ENCODE data around the gene C16orf78.

The C16orf78 gene

GRCh38 chr16:49328325-49328724, 45.3 kb upstream of the C16orf78 start:
- ATAC-seq = no peak

GRCh38 chr16:49330562-49331201, 42.9 kb upstream of the C16orf78 start:
- no peak for TF ChIP-seq ZNF565 (CRISPR knock-in tag; conservative IDR thresholded peaks at IDR 0.05; ENCODE audit: low read depth)
- TF ChIP-seq ZNF8 (CRISPR knock-in tag; IDR thresholded peaks at IDR 0.05) = no peak
- TF ChIP-seq OSR1 (CRISPR knock-in tag; IDR thresholded peaks at IDR 0.05) = no peak
- no peak for TF ChIP-seq ZC3H10 (CRISPR knock-in tag; IDR thresholded peaks at IDR 0.05)
- TF ChIP-seq TSHZ2 (CRISPR knock-in tag; IDR thresholded peaks at IDR 0.05) = no peak
- TF ChIP-seq TOX (CRISPR knock-in tag; IDR thresholded peaks at IDR 0.05; ENCODE audit: borderline replicate concordance) = no peak
- no peak for TF ChIP-seq ARNTL (CRISPR knock-in tag; IDR thresholded peaks at IDR 0.05; ENCODE audit: borderline replicate concordance, low read depth)
- TF ChIP-seq CSRNP3 (CRISPR knock-in tag; IDR thresholded peaks at IDR 0.05) = no peak
- TF ChIP-seq CSDC2 (CRISPR knock-in tag; IDR thresholded peaks at IDR 0.05) = no peak
- TF ChIP-seq TCF4 (CRISPR knock-in tag; IDR thresholded peaks at IDR 0.05; ENCODE audit: borderline replicate concordance) = no peak
- no peak for TF ChIP-seq ZNF70 (CRISPR knock-in tag; IDR thresholded peaks at IDR 0.05)
- TF ChIP-seq GLIS3 (CRISPR knock-in tag; IDR thresholded peaks at IDR 0.05) = no peak
- TF ChIP-seq POU6F1 (CRISPR knock-in tag; IDR thresholded peaks at IDR 0.05; ENCODE audit: borderline replicate concordance, low read depth) = no peak
- TF ChIP-seq ZFP30 (CRISPR knock-in tag; IDR thresholded peaks at IDR 0.05) = no peak
- TF ChIP-seq RARB (CRISPR knock-in tag; IDR thresholded peaks at IDR 0.05) = no peak
- TF ChIP-seq PPARA (CRISPR knock-in tag; IDR thresholded peaks at IDR 0.05; ENCODE audit: borderline replicate concordance) = no peak
- no peak for TF ChIP-seq ZFP3 (CRISPR knock-in tag; IDR thresholded peaks at IDR 0.05)
- no peak for TF ChIP-seq SNAI2 (CRISPR knock-in tag; IDR thresholded peaks at IDR 0.05)
- no peak for TF ChIP-seq PATZ1 (CRISPR knock-in tag; IDR thresholded peaks at IDR 0.05; ENCODE audit: borderline replicate concordance)
- no peak for TF ChIP-seq ISL1 (CRISPR knock-in tag; IDR thresholded peaks at IDR 0.05)
- ATAC-seq = no peak

More at GRCh38 chr16:49328325-49328724, 45.3 kb upstream of the C16orf78 start:
- TF ChIP-seq SNAI2 (CRISPR knock-in tag; IDR thresholded peaks at IDR 0.05) (no peak), ESRRG (CRISPR knock-in tag; IDR thresholded peaks at IDR 0.05) (no peak), ZNF8 (CRISPR knock-in tag; IDR thresholded peaks at IDR 0.05) (no peak), PPARA (CRISPR knock-in tag; IDR thresholded peaks at IDR 0.05; ENCODE audit: borderline replicate concordance) (no peak), ZC3H10 (CRISPR knock-in tag; IDR thresholded peaks at IDR 0.05) (no peak), TSHZ2 (CRISPR knock-in tag; IDR thresholded peaks at IDR 0.05) (no peak), ZNF70 (CRISPR knock-in tag; IDR thresholded peaks at IDR 0.05) (no peak), CSRNP3 (CRISPR knock-in tag; IDR thresholded peaks at IDR 0.05) (no peak), ARNTL (CRISPR knock-in tag; IDR thresholded peaks at IDR 0.05; ENCODE audit: borderline replicate concordance, low read depth) (no peak), ZNF565 (CRISPR knock-in tag; conservative IDR thresholded peaks at IDR 0.05; ENCODE audit: low read depth) (no peak)
